Peyer's patch (tissue), 4 donors: Measurements from ENCODE around the gene RPL27. TPM values are rescaled to one million over a fixed set of nuclear protein-coding genes. Genes with fewer than 3 reads are reported as not detected.

Experiments
- DNase-seq, 3 donors: peaks; one replicate each; pipeline ENCODE4 v3.0.0-alpha.2; 2017 to 2019
- H3K27ac ChIP-seq, 4 donors: fragments of 200-600 bp; sonication (generic); one replicate each; pipeline ENCODE4 v1.5.1; 2016 to 2019
- H3K27me3 ChIP-seq, 2 donors: fragments of 200-600 bp; sonication (generic); one replicate each; pipeline ENCODE4 v1.5.1; 2019
- H3K36me3 ChIP-seq, 3 donors: fragments of 200-600 bp; sonication (generic); one replicate each; pipeline ENCODE4 v1.5.1; 2016 to 2019
- H3K4me1 ChIP-seq, 4 donors: fragments of 200-600 bp; sonication (generic); one replicate each; pipeline ENCODE4 v1.5.1; 2016 to 2019
- H3K4me3 ChIP-seq, 4 donors: fragments of 200-600 bp; sonication (generic); 1 replicate in 3 of 4; 2 replicates in 1 of 4; pipeline ENCODE4 v1.5.1; 2016 to 2019; ENCODE audit warnings: mild to moderate bottlenecking in 1 of 4
- H3K9me3 ChIP-seq, 4 donors: fragments of 200-600 bp; sonication (generic); one replicate each; pipeline ENCODE4 v1.5.1; 2016 to 2019; ENCODE audit warnings: mild to moderate bottlenecking in 1 of 4
- POLR2A ChIP-seq, 2 donors: fragments of 450-650 bp; IDR thresholded peaks; one replicate each; pipeline ENCODE4 v1.5.1; 2017; ENCODE audit warnings: antibody characterized with exemption in 2 of 2, mild to moderate bottlenecking in 2 of 2, moderate library complexity in 2 of 2
- total RNA-seq, 4 donors: library from RNA; depleted of rRNA; stranded (reverse); fragments of >200 nt; gene quantifications; one replicate each; pipeline ENCODE4 v1.1.0, GENCODE V29; 2016
- TF ChIP-seq, protein P1 (sequence below), 6 experiments: fragments of 450-650 bp in 4 of 6; fragments of 200-600 bp in 2 of 6; sonication (generic) in 1 of 6; IDR thresholded peaks; one replicate each; pipeline ENCODE4 v1.5.1; 2017 to 2019; ENCODE audit warnings: antibody characterized with exemption in 6 of 6, mild to moderate bottlenecking in 3 of 6, moderate library complexity in 1 of 6

RPL27 gene
- total RNA-seq, 4 donors from 2014 or later, result 331 to 1,066 (median 442) TPM

DNA sequence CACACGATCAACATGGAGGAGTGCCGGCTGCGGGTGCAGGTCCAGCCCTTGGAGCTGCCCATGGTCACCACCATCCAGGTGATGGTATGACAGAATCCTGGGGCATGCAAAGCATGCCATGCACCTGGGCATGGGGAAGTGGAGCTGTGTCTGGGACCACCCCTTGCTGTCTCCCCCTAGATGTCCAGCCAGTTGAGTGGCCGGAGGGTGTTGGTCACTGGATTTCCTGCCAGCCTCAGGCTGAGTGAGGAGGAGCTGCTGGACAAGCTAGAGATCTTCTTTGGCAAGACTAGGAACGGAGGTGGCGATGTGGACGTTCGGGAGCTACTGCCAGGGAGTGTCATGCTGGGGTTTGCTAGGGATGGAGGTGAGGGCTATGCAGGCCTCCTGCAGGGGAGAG, 15.1 kb downstream of the RPL27 start:
- peaks cover 0 to 55% (median 0%) of the 10 kb centered on the region in 4 donors for H3K4me1 ChIP-seq
- no peak overlapping the region for H3K4me3 ChIP-seq
- no peaks in the 10 kb centered on the region for H3K27me3 ChIP-seq
- no peak overlapping the region for H3K27ac ChIP-seq
- peaks cover 0 to 43% (median 0%) of the 10 kb centered on the region in 3 donors for H3K36me3 ChIP-seq
- TF ChIP-seq, protein P1, sequence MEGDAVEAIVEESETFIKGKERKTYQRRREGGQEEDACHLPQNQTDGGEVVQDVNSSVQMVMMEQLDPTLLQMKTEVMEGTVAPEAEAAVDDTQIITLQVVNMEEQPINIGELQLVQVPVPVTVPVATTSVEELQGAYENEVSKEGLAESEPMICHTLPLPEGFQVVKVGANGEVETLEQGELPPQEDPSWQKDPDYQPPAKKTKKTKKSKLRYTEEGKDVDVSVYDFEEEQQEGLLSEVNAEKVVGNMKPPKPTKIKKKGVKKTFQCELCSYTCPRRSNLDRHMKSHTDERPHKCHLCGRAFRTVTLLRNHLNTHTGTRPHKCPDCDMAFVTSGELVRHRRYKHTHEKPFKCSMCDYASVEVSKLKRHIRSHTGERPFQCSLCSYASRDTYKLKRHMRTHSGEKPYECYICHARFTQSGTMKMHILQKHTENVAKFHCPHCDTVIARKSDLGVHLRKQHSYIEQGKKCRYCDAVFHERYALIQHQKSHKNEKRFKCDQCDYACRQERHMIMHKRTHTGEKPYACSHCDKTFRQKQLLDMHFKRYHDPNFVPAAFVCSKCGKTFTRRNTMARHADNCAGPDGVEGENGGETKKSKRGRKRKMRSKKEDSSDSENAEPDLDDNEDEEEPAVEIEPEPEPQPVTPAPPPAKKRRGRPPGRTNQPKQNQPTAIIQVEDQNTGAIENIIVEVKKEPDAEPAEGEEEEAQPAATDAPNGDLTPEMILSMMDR (IDR thresholded peaks at IDR 0.05), result no peak
- TF ChIP-seq POLR2A (IDR thresholded peaks at IDR 0.05), result no peak
- DNase-seq, result no peak
- no peaks in the 10 kb centered on the region for H3K9me3 ChIP-seq

DNA sequence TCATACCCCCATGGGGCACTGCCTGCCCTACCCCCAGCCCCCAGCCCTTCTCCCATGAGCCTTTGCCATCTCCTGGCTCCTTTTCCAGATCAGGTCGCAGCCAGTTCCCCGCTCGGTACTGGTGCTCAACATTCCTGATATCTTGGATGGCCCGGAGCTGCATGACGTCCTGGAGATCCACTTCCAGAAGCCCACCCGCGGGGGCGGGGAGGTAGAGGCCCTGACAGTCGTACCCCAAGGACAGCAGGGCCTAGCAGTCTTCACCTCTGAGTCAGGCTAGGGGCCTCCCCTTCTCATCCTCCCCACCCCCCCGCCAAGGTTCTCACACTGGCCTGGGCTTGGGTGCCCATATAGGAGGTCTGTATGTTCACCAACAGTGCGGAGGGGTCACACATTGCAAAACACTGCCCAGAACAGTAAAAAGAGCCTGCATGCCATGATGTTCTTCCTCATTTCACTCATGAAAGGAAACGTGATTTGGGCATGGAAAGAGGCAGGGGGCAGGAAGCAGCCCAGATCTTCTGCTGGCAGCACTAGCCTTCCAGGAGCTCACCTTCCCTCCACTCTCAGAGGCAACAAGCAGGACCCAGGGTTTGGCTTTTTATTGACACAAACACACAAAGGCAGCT, 15.9 kb downstream of the RPL27 start:
- H3K9me3 ChIP-seq, result no peaks in the 10 kb centered on the region
- H3K4me1 ChIP-seq, result peaks cover 0 to 55% (median 0%) of the 10 kb centered on the region in 4 donors
- peak overlapping the region in 1 of 4 donors; percentile 44 for H3K27ac ChIP-seq
- H3K36me3 ChIP-seq, result peaks cover 0 to 46% (median 0%) of the 10 kb centered on the region in 3 donors
- no peak for DNase-seq
- H3K27me3 ChIP-seq, result no peaks in the 10 kb centered on the region
- no peak overlapping the region for H3K4me3 ChIP-seq
- TF ChIP-seq POLR2A (IDR thresholded peaks at IDR 0.05), result no peak
- TF ChIP-seq, protein P1 (IDR thresholded peaks at IDR 0.05), result no peak

- Histone ChIP-seq H3K27me3 (no peaks in the 10 kb centered on the region), H3K36me3 (peaks cover 0 to 46% (median 0%) of the 10 kb centered on the region in 3 donors), H3K9me3 (no peaks in the 10 kb centered on the region), H3K27ac (peak overlapping the region in 3 of 4 donors; percentile 17 to 52 (median 44)), H3K4me1 (peaks cover 0 to 56% (median 0%) of the 10 kb centered on the region in 4 donors), H3K4me3 (no peak overlapping the region)
- TF ChIP-seq, protein P1 (IDR thresholded peaks at IDR 0.05), result no peak
- no peak for TF ChIP-seq POLR2A (IDR thresholded peaks at IDR 0.05)
- no peak for DNase-seq
Observed at GRCh38 chr17:43014649-43015542, 16.7 kb downstream of the RPL27 start.

- H3K4me3 ChIP-seq, result no peak overlapping the region
- DNase-seq, result no peak
Observed at GRCh38 chr17:43015579-43015978, 17.4 kb downstream of the RPL27 start.

DNA sequence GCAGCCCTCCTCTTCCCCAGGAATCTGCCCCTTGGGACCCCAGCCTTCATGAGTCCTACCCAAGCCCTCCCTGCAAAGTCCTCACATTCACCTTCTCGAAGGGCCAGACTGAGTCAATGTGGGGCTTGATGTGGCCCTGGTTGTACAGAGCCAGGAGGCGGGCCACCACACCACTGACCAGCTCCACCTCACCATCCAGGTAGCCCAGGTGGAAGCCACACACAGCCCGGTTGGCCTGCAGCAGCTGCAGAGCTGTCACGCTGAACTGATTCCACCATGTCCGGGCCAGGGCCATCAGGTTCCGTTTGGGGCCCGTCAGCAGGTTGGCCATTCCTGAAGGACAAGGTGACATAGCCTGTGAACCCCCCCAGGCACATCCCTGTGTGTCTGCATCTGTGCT, 18.0 kb downstream of the RPL27 start:
- Histone ChIP-seq H3K4me3 (no peak overlapping the region), H3K27ac (peak overlapping the region in 3 of 4 donors; percentile 38 to 52 (median 44)), H3K9me3 (no peaks in the 10 kb centered on the region), H3K4me1 (peaks cover 0 to 54% (median 1%) of the 10 kb centered on the region in 4 donors), H3K36me3 (peaks cover 0 to 46% (median 0%) of the 10 kb centered on the region in 3 donors), H3K27me3 (no peaks in the 10 kb centered on the region)
- no peak for TF ChIP-seq POLR2A (IDR thresholded peaks at IDR 0.05)
- TF ChIP-seq, protein P1 (IDR thresholded peaks at IDR 0.05), result no peak
- DNase-seq, result no peak

More at GRCh38 chr17:43015579-43015978, 17.4 kb downstream of the RPL27 start:
- Histone ChIP-seq H3K36me3 (peaks cover 0 to 46% (median 0%) of the 10 kb centered on the region in 3 donors), H3K27ac (peak overlapping the region in 2 of 4 donors; percentile 44 to 52), H3K9me3 (no peaks in the 10 kb centered on the region), H3K27me3 (no peaks in the 10 kb centered on the region), H3K4me1 (peaks cover 0 to 56% (median 0%) of the 10 kb centered on the region in 4 donors)
- TF ChIP-seq POLR2A (IDR thresholded peaks at IDR 0.05), result no peak
- TF ChIP-seq, protein P1 (IDR thresholded peaks at IDR 0.05), result no peak
